CD8-positive, alpha-beta memory T cell (primary cell): ENCODE measurements around the gene EEF2KMT. TPM values are rescaled to one million over a fixed set of nuclear protein-coding genes. Genes with fewer than 3 reads are reported as not detected.
A peak's percentile ranks its signal among the peaks of the same experiment; 100 is the strongest.

Experiments
- CTCF ChIA-PET: fragments of 350-600 bp; sonication (Branson Sonifier 250); formaldehyde crosslinking; loops from one replicate; lab custom pipeline; 2021; ENCODE audit warnings: antibody characterized with exemption; lab: Charles Lee
- POLR2A ChIA-PET: fragments of 350-600 bp; sonication (Branson Sonifier 250); formaldehyde crosslinking; loops from one replicate; lab custom pipeline; 2021; ENCODE audit warnings: antibody characterized with exemption; lab: Charles Lee
- DNase-seq, 5 donors: peaks; one replicate each; pipeline versions ENCODE4 v3.0.0 to v3.0.0-alpha.2; 2020 to 2022; ENCODE audit warnings: mixed read lengths in 1 of 5
- H3K27ac ChIP-seq: one replicate; pipeline ENCODE4 v1.7.0; 2013; ENCODE audit warnings: low read depth, mild to moderate bottlenecking, low read length, moderate library complexity
- H3K27me3 ChIP-seq: 2 replicates; pipeline ENCODE4 v1.7.0; 2013; ENCODE audit warnings: low read length, mild to moderate bottlenecking; ENCODE audit not compliant: insufficient read depth, poor library complexity, severe bottlenecking
- H3K36me3 ChIP-seq: 2 replicates; pipeline ENCODE4 v1.7.0; 2013; ENCODE audit warnings: mild to moderate bottlenecking, low read length, moderate library complexity; ENCODE audit not compliant: insufficient read depth
- H3K4me1 ChIP-seq: 2 replicates; pipeline ENCODE4 v1.7.0; 2013; ENCODE audit warnings: mild to moderate bottlenecking, low read length, moderate library complexity; ENCODE audit not compliant: insufficient read depth
- H3K4me3 ChIP-seq: 2 replicates; pipeline ENCODE4 v1.7.0; 2013; ENCODE audit warnings: mild to moderate bottlenecking, low read length
- H3K9me3 ChIP-seq: 2 replicates; pipeline ENCODE4 v1.7.0; 2013; ENCODE audit warnings: mild to moderate bottlenecking, low read length
- H3K27ac Mint-ChIP-seq, 8 donors: one replicate each; pipeline ENCODE4 v1.8.0; 2020 to 2021; ENCODE audit warnings: mixed read lengths in 8 of 8, mild to moderate bottlenecking in 6 of 8, inconsistent platforms in 3 of 8, moderate library complexity in 3 of 8
- H3K27me3 Mint-ChIP-seq, 2 donors: one replicate each; pipeline ENCODE4 v1.8.0; 2020 to 2021; ENCODE audit warnings: mixed read lengths in 2 of 2, mild to moderate bottlenecking in 1 of 2, moderate library complexity in 1 of 2
- H3K36me3 Mint-ChIP-seq, 3 donors: one replicate each; pipeline ENCODE4 v1.8.0; 2020 to 2021; ENCODE audit warnings: mixed read lengths in 3 of 3, inconsistent platforms in 1 of 3, mild to moderate bottlenecking in 1 of 3
- H3K4me1 Mint-ChIP-seq, 3 donors: one replicate each; pipeline ENCODE4 v1.8.0; 2020 to 2021; ENCODE audit warnings: mixed read lengths in 3 of 3, inconsistent platforms in 1 of 3, mild to moderate bottlenecking in 1 of 3
- H3K4me3 Mint-ChIP-seq, 7 donors: one replicate each; pipeline ENCODE4 v1.8.0; 2020 to 2021; ENCODE audit warnings: mixed read lengths in 7 of 7, mild to moderate bottlenecking in 6 of 7, moderate library complexity in 4 of 7, inconsistent platforms in 2 of 7
- H3K9me3 Mint-ChIP-seq, 5 donors: one replicate each; pipeline ENCODE4 v1.8.0; 2020 to 2022; ENCODE audit warnings: mixed read lengths in 5 of 5, mild to moderate bottlenecking in 3 of 5, moderate library complexity in 2 of 5, inconsistent platforms in 1 of 5
- polyA plus RNA-seq: library from polyadenylated mRNA; unstranded; fragments of 300-500 nt; fragmentation: Illumina TruSeq; gene quantifications from one replicate; pipeline ENCODE4 v1.2.3, GENCODE V29; 2021
- total RNA-seq, 2 experiments: library from RNA; stranded (reverse); gene quantifications; one replicate each; pipeline ENCODE4 v1.2.3, GENCODE V29; 2021

EEF2KMT gene
- total and polyA plus RNA-seq, 3 experiments from 2014 or later, result 17.1 to 30.9 (median 29.1) TPM

DNA sequence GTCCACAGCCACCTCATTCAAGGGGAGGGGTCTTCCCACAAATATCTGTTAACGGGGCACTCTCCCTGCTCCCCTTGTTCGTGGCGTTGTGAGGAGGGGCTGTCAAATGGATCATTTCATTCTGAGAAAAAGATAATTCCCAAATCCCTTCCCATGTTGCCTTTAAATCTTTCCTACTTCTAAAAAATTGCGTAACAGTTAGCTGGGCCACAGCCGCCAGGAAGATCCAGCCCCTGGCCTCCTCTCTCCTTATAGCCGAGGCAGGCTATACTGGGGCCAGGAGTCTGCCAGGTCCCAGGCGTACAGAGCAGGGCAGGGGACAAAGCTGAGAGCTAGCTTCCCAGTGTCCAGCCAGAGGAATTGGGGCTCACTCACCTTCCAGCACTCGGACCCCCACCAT, 32.3 kb downstream of the EEF2KMT start:
- no peaks in the 10 kb centered on the region for H3K36me3 Mint-ChIP-seq
- H3K4me3 Mint-ChIP-seq, result no peak overlapping the region
- CTCF ChIA-PET, result no interaction called here
- no peaks in the 10 kb centered on the region for H3K4me1 Mint-ChIP-seq
- H3K27ac ChIP-seq, result no peak overlapping the region
- H3K4me3 ChIP-seq, result no peak overlapping the region
- no peak overlapping the region for H3K27ac Mint-ChIP-seq
- H3K9me3 Mint-ChIP-seq, result no peaks in the 10 kb centered on the region
- DNase-seq, result no peak
- no peaks in the 10 kb centered on the region for H3K4me1 ChIP-seq
- no peaks in the 10 kb centered on the region for H3K9me3 ChIP-seq
- H3K27me3 ChIP-seq, result no peaks in the 10 kb centered on the region
- no peaks in the 10 kb centered on the region for H3K36me3 ChIP-seq
- peaks cover 0 to 5% of the 10 kb centered on the region in 2 donors for H3K27me3 Mint-ChIP-seq
- POLR2A ChIA-PET, result no interaction called here

DNA sequence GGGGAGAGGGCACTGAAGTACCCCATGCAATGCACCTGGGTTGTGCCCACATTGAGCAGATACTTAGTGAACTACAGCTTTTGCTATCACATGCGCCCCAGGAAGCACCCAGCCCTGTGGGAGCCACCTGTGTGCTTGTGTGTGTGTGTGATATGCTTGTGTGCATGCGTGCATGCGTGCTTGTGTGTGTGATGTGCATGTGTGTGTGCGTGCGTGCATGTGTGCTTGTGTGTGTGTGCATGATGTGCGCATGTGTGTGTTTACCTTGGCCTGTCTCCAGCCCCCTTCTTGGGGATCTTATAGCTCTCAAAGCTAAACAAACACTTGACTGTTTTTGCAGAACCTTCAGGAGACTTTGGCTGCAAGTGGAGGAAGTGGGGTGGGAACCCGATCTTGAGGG, 32.7 kb downstream of the EEF2KMT start:
- CTCF ChIA-PET, result no interaction called here
- no peak overlapping the region for H3K4me3 ChIP-seq
- no peak overlapping the region for H3K27ac Mint-ChIP-seq

DNA sequence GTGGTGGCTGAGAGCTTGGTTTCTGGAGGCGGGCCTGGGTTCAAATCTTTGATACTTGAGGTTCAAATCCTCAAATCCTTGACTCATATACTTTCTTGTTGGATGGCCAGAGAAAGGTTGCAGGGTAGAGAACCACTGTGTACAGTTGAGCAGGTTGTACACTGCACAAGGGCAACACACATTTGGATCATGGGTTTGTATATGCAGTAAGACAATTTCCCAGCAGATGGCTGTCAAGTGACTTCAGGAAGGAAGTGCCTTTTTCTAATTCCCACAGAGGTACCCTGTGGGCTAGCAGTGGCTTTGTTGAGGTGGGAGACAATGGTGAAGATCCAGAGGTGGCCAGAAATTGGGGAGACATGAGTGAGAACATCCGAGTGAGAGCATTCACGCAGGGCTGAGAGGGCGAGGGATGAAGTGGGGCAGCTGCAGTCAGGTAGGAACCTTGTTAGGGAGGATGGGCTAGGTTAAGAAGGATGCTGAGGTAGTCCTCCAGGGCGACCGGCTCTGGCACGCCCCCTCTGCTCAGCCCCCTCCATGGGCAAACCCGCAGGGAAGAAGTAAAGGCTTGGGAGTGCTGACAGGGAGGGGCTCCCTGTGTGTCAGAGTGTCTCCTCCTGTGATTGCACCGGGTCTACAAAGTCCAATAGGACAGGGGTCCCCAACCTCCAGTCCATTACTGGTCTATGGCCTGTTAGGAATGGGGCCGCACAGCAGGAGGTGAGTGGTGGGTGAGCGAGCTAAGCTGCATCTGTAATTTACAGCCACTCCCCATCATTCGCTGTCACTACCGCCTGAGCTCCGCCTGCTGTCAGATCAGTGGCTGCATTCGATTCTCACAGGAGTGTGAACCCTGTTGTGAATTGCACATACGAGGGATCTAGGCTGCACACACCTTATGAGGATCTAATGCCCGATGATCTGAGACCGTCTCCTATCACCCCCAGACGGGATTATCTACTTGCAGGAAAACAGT, 34.5 kb downstream of the EEF2KMT start:
- H3K36me3 Mint-ChIP-seq, result no peaks in the 10 kb centered on the region
- ChIA-PET CTCF (no interaction called here), POLR2A (no interaction called here)
- Histone ChIP-seq H3K9me3 (no peaks in the 10 kb centered on the region), H3K36me3 (no peaks in the 10 kb centered on the region), H3K27me3 (no peaks in the 10 kb centered on the region), H3K4me1 (no peaks in the 10 kb centered on the region), H3K4me3 (no peak overlapping the region), H3K27ac (no peak overlapping the region)
- H3K27ac Mint-ChIP-seq, result no peak overlapping the region
- no peaks in the 10 kb centered on the region for H3K9me3 Mint-ChIP-seq
- H3K4me1 Mint-ChIP-seq, result no peaks in the 10 kb centered on the region
- H3K27me3 Mint-ChIP-seq, result peaks cover 0 to 5% of the 10 kb centered on the region in 2 donors
- H3K4me3 Mint-ChIP-seq, result no peak overlapping the region
- no peak for DNase-seq

More for the DNA sequence above, 32.7 kb downstream of the EEF2KMT start:
- Histone ChIP-seq H3K4me1 (no peaks in the 10 kb centered on the region), H3K36me3 (no peaks in the 10 kb centered on the region), H3K9me3 (no peaks in the 10 kb centered on the region), H3K27ac (no peak overlapping the region), H3K27me3 (no peaks in the 10 kb centered on the region)
- H3K9me3 Mint-ChIP-seq, result no peaks in the 10 kb centered on the region
- DNase-seq, result no peak
- POLR2A ChIA-PET, result no interaction called here
- H3K36me3 Mint-ChIP-seq, result no peaks in the 10 kb centered on the region
- H3K4me3 Mint-ChIP-seq, result no peak overlapping the region
- H3K27me3 Mint-ChIP-seq, result peaks cover 0 to 5% of the 10 kb centered on the region in 2 donors
- no peaks in the 10 kb centered on the region for H3K4me1 Mint-ChIP-seq

DNA sequence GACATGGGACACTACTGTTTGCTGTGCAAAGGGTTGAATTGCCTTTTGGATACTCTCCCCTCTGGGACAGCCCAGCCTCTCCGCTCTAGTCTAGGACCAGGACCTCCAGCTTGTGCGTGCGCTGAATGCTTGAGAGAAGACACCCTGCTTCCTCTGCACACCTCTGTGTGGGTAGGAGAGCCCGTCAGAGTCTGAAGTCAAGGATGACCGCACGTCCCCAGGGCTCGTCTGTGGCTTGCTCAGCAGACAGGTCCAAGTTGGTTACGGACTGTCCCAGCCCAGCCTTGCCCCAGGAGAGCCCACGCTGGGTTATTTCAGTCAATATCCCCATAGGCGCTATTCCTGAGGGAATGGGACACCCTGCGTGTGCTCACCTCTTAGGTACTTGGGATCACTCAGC, 35.5 kb downstream of the EEF2KMT start:
- H3K4me3 Mint-ChIP-seq, result no peak overlapping the region
- CTCF ChIA-PET, result no interaction called here
- peaks cover 0 to 5% of the 10 kb centered on the region in 2 donors for H3K27me3 Mint-ChIP-seq
- H3K27ac Mint-ChIP-seq, result no peak overlapping the region
- Histone ChIP-seq H3K27me3 (no peaks in the 10 kb centered on the region), H3K27ac (no peak overlapping the region), H3K4me1 (no peaks in the 10 kb centered on the region), H3K4me3 (no peak overlapping the region), H3K36me3 (no peaks in the 10 kb centered on the region), H3K9me3 (no peaks in the 10 kb centered on the region)
- POLR2A ChIA-PET, result no interaction called here
- no peaks in the 10 kb centered on the region for H3K9me3 Mint-ChIP-seq
- no peaks in the 10 kb centered on the region for H3K4me1 Mint-ChIP-seq
- no peaks in the 10 kb centered on the region for H3K36me3 Mint-ChIP-seq
- no peak for DNase-seq

DNA sequence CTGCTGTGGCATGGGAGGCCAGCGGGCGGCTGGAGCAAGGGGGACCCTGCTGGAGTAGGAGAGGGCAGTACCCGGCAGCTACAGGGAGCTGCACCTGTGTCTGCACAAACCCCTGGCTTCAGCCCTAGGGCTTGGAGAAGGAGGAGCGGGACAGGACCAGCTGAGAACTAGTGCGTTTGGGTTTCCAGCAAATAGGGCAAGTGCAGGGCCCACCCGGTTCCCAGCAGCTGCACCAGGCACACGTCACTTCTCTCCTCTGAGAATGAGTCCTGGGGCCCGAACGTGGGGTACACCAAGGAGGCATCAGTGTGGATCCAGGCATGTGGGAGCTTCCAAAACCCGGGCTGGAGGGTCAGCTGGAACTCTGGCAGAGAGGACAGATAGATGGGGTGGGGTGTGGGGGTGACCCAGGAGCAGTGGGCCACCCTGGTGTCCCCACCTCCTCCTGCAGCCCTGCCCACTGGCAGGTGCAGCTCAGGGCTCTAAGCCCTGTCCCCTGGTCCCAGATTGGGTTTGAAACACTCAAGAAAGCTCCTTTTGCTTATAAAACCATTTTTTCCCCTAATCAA, 37.4 kb downstream of the EEF2KMT start:
- Histone ChIP-seq H3K36me3 (no peaks in the 10 kb centered on the region), H3K27me3 (no peaks in the 10 kb centered on the region), H3K9me3 (no peaks in the 10 kb centered on the region), H3K4me3 (no peak overlapping the region), H3K27ac (no peak overlapping the region), H3K4me1 (no peaks in the 10 kb centered on the region)
- H3K27ac Mint-ChIP-seq, result no peak overlapping the region
- no peak for DNase-seq
- peaks cover 0 to 5% of the 10 kb centered on the region in 2 donors for H3K27me3 Mint-ChIP-seq
- no peaks in the 10 kb centered on the region for H3K9me3 Mint-ChIP-seq
- no peaks in the 10 kb centered on the region for H3K36me3 Mint-ChIP-seq
- ChIA-PET CTCF (no interaction called here), POLR2A (interaction anchor here (0.6 kb wide), 1 partner anchor 81 kb away, joined by 3 read pairs; no protein-coding TSS in a partner anchor)
- no peak overlapping the region for H3K4me3 Mint-ChIP-seq
- H3K4me1 Mint-ChIP-seq, result no peaks in the 10 kb centered on the region

DNA sequence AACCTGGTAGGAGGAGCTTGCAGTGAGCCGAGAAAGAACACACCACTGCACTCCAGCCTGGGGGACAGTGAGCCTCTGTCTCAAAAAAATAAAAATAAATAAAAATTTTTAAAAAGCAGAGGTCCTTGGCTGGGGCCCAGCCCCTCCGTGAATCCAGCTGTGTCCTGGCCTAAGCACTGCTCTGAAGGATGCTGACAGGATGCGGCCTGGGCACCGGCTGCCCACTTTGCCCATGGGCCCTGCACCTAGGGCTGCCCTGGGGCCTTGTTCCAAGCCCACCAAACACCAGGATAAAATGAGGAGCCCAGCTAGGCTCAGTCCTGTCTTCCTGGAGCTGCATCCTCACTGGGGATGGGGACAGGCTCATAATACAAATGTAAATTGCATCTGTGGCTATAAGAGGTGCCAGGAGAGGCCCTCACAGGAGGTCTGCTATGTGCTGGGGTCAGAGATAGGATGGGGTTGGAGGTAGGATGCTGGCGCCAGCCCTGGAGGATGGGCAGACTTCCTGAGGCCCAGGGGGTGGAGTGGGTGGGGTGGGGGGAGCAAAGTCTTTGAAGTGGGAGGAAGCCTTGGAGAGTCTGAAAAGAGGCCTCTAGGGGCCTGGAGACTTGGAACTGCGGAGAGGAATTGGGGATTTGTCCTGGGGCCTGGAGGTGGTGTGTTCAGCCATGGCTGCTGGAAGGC, 38.1 kb downstream of the EEF2KMT start:
- ChIA-PET CTCF (no interaction called here), POLR2A (no interaction called here)
- no peaks in the 10 kb centered on the region for H3K36me3 ChIP-seq
- H3K27me3 ChIP-seq, result no peaks in the 10 kb centered on the region
- no peaks in the 10 kb centered on the region for H3K9me3 Mint-ChIP-seq
- no peaks in the 10 kb centered on the region for H3K4me1 Mint-ChIP-seq
- no peak overlapping the region for H3K4me3 ChIP-seq
- H3K36me3 Mint-ChIP-seq, result no peaks in the 10 kb centered on the region
- no peak overlapping the region for H3K27ac Mint-ChIP-seq
- H3K4me3 Mint-ChIP-seq, result no peak overlapping the region
- no peak overlapping the region for H3K27ac ChIP-seq
- DNase-seq, result no peak
- H3K9me3 ChIP-seq, result no peaks in the 10 kb centered on the region
- H3K4me1 ChIP-seq, result no peaks in the 10 kb centered on the region
- peaks cover 0 to 5% of the 10 kb centered on the region in 2 donors for H3K27me3 Mint-ChIP-seq

DNA sequence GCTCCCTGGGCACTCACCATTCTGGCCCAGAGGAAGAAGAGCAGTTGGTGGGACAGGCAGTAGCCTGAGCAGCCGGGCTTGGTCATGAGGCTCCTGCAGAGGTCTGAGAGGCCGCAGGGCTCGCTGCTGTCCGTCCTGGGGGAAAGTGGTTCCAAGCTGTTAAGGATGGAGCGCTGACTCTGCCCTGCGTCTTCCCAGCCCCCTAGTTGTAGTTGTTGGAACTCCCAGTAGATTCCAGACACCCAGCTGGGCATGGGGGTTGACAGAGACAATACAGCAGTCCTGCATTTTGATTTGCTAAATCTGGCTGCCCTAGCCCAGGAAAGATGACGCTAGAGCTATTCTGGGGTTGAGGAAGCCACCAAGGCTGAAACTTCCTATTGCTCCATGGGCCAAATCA, 39.1 kb downstream of the EEF2KMT start:
- Histone ChIP-seq H3K27me3 (no peaks in the 10 kb centered on the region), H3K36me3 (no peaks in the 10 kb centered on the region), H3K4me3 (no peak overlapping the region), H3K4me1 (no peaks in the 10 kb centered on the region), H3K27ac (no peak overlapping the region), H3K9me3 (no peaks in the 10 kb centered on the region)
- ChIA-PET CTCF (no interaction called here), POLR2A (no interaction called here)
- Mint-ChIP-seq H3K4me1 (no peaks in the 10 kb centered on the region), H3K36me3 (no peaks in the 10 kb centered on the region), H3K27me3 (peaks cover 0 to 5% of the 10 kb centered on the region in 2 donors), H3K9me3 (no peaks in the 10 kb centered on the region), H3K4me3 (no peak overlapping the region), H3K27ac (no peak overlapping the region)
- no peak for DNase-seq

DNA sequence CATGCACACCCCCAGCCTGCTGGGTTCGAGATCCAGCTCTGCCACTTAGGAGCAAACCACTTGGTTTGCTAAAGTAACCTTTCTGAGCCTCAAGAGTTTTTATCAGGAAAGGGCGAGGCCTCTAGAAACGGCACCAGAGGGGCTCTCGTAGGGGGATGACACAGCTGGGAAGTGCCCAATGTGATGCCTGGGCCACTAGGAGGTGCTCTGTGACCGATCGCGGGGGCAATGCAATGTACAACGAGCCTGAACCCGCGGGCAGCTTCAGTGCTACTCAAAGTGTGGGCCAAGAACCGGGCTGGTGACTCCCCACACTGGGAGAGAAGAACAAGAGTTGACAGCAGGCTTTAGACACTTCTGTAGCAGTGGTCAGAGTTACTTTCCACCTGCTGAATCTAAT, 41.2 kb downstream of the EEF2KMT start:
- no peak overlapping the region for H3K4me3 Mint-ChIP-seq
- CTCF ChIA-PET, result interaction anchor here (0.7 to 1.9 kb wide), 8 partner anchors 10 to 43 kb away, joined by 3 to 10 read pairs (median 4); partner anchors contain the start of gene NAGPA

More for the DNA sequence above, 41.2 kb downstream of the EEF2KMT start:
- H3K27me3 Mint-ChIP-seq, result no peaks in the 10 kb centered on the region
- H3K27ac Mint-ChIP-seq, result no peak overlapping the region
- POLR2A ChIA-PET, result no interaction called here
- Histone ChIP-seq H3K4me3 (no peak overlapping the region), H3K4me1 (no peaks in the 10 kb centered on the region), H3K27me3 (no peaks in the 10 kb centered on the region), H3K9me3 (no peaks in the 10 kb centered on the region), H3K27ac (no peak overlapping the region), H3K36me3 (no peaks in the 10 kb centered on the region)
- no peaks in the 10 kb centered on the region for H3K9me3 Mint-ChIP-seq
- H3K36me3 Mint-ChIP-seq, result no peaks in the 10 kb centered on the region
- H3K4me1 Mint-ChIP-seq, result no peaks in the 10 kb centered on the region
- peak in 3 of 5 donors; percentile 11 to 58 (median 23) for DNase-seq
